Osteoblast (primary cell): ENCODE data around the gene MRPS24. TPM values are rescaled to one million over a fixed set of nuclear protein-coding genes. Genes with fewer than 3 reads are reported as not detected.
A peak's percentile ranks its signal among the peaks of the same experiment; 100 is the strongest.

ENCODE experiments used
- DNase-seq: peaks from one replicate; pipeline ENCODE4 v3.0.0; 2011; ENCODE audit warnings: low spot score, mixed read lengths; ENCODE audit not compliant: insufficient read length; ENCODE audit errors: missing footprints
- H2AFZ ChIP-seq: 2 replicates; pipeline ENCODE4 v1.6.0; 2011; ENCODE audit warnings: mild to moderate bottlenecking, low read length
- H3K27ac ChIP-seq: 2 replicates; pipeline ENCODE4 v1.5.1; 2011; ENCODE audit warnings: mild to moderate bottlenecking, low read depth, low read length, moderate library complexity
- H3K27me3 ChIP-seq: 2 replicates; pipeline ENCODE4 v1.6.0; 2012; ENCODE audit warnings: mild to moderate bottlenecking, control low read depth, inconsistent platforms, low read length, moderate library complexity; ENCODE audit not compliant: insufficient read depth
- H3K36me3 ChIP-seq: 2 replicates; pipeline ENCODE4 v1.5.1; 2011; ENCODE audit warnings: mild to moderate bottlenecking, low read length, control low read depth, moderate library complexity; ENCODE audit not compliant: insufficient read depth
- H3K4me1 ChIP-seq: 2 replicates; pipeline ENCODE4 v1.5.1; 2011; ENCODE audit warnings: mild to moderate bottlenecking, low read length, control low read depth, moderate library complexity; ENCODE audit not compliant: insufficient read depth
- H3K4me2 ChIP-seq: 2 replicates; pipeline ENCODE4 v1.6.0; 2011; ENCODE audit warnings: mild to moderate bottlenecking, low read length; ENCODE audit not compliant: insufficient read depth
- H3K4me3 ChIP-seq: fragments of 200-600 bp; sonication (generic); 3 replicates; pipeline ENCODE4 v1.5.1; 2012; ENCODE audit warnings: mild to moderate bottlenecking, low read length, inconsistent platforms; ENCODE audit not compliant: insufficient read depth
- H3K79me2 ChIP-seq: 2 replicates; pipeline ENCODE4 v1.6.0; 2012; ENCODE audit warnings: mild to moderate bottlenecking, low read length, control low read depth, inconsistent platforms; ENCODE audit not compliant: insufficient read depth
- H3K9me3 ChIP-seq: 2 replicates; pipeline ENCODE4 v1.5.1; 2011; ENCODE audit warnings: low read depth, low read length, control low read depth
- H4K20me1 ChIP-seq: 2 replicates; pipeline ENCODE4 v1.6.0; 2012; ENCODE audit warnings: mild to moderate bottlenecking, low read length, control low read depth; ENCODE audit not compliant: insufficient read depth
- CTCF ChIP-seq: IDR thresholded peaks from 2 replicates; pipeline ENCODE4 v1.5.1; 2011; ENCODE audit warnings: mild to moderate bottlenecking, low read depth, low read length, moderate library complexity; ENCODE audit errors: extremely low read depth
- total RNA-seq: library from RNA; depleted of rRNA; stranded (reverse); fragments of >200 nt; gene quantifications from 2 replicates; pipeline ENCODE4 v1.2.3, GENCODE V29; 2012

Gene MRPS24
- total RNA-seq, 1 donor: 93.7 TPM

- peaks cover 42% of the 10 kb centered on the region for H3K4me1 ChIP-seq
- no peaks in the 10 kb centered on the region for H3K9me3 ChIP-seq
- peak; percentile 87 for DNase-seq
- H3K4me2 ChIP-seq: peak overlapping the region; percentile 46
- TF ChIP-seq CTCF: no peak
- peak overlapping the region; percentile 94 for H3K27ac ChIP-seq
- H4K20me1 ChIP-seq: peaks cover 11% of the 10 kb centered on the region
- H3K36me3 ChIP-seq: peaks cover 70% of the 10 kb centered on the region
- peaks cover 50% of the 10 kb centered on the region for H3K79me2 ChIP-seq
- no peak overlapping the region for H3K4me3 ChIP-seq
- no peak overlapping the region for H2AFZ ChIP-seq
- H3K27me3 ChIP-seq: no peaks in the 10 kb centered on the region
Measured at GRCh38 chr7:43879477-43879876, 10.2 kb upstream of the MRPS24 start.

- peaks cover 14% of the 10 kb centered on the region for H4K20me1 ChIP-seq
- H3K36me3 ChIP-seq: peaks cover 67% of the 10 kb centered on the region
- TF ChIP-seq CTCF: no peak
- peaks cover 45% of the 10 kb centered on the region for H3K4me1 ChIP-seq
- no peak for DNase-seq
- peak overlapping the region; percentile 46 for H3K4me2 ChIP-seq
- peaks cover 47% of the 10 kb centered on the region for H3K79me2 ChIP-seq
- H3K9me3 ChIP-seq: no peaks in the 10 kb centered on the region
- peak overlapping the region; percentile 94 for H3K27ac ChIP-seq
- no peaks in the 10 kb centered on the region for H3K27me3 ChIP-seq
- H3K4me3 ChIP-seq: peak overlapping the region; percentile 9
- no peak overlapping the region for H2AFZ ChIP-seq
Measured at GRCh38 chr7:43878867-43879266, 9.6 kb upstream of the MRPS24 start.

GRCh38 chr7:43877968-43878864, 8.9 kb upstream of the MRPS24 start:
- TF ChIP-seq CTCF: no peak
- H3K4me1 ChIP-seq: peaks cover 52% of the 10 kb centered on the region
- no peak for DNase-seq
- H3K27ac ChIP-seq: peak overlapping the region; percentile 94
- H3K4me3 ChIP-seq: peak overlapping the region; percentile 9
- H2AFZ ChIP-seq: no peak overlapping the region
- H3K27me3 ChIP-seq: no peaks in the 10 kb centered on the region
- H3K36me3 ChIP-seq: peaks cover 66% of the 10 kb centered on the region
- no peaks in the 10 kb centered on the region for H3K9me3 ChIP-seq
- H4K20me1 ChIP-seq: peaks cover 14% of the 10 kb centered on the region
- H3K79me2 ChIP-seq: peaks cover 43% of the 10 kb centered on the region
- peak overlapping the region; percentile 46 for H3K4me2 ChIP-seq

- H4K20me1 ChIP-seq: peaks cover 14% of the 10 kb centered on the region
- H3K4me1 ChIP-seq: peaks cover 55% of the 10 kb centered on the region
- no peaks in the 10 kb centered on the region for H3K27me3 ChIP-seq
- H3K4me2 ChIP-seq: no peak overlapping the region
- H3K36me3 ChIP-seq: peaks cover 66% of the 10 kb centered on the region
- no peak for DNase-seq
- TF ChIP-seq CTCF: no peak
- H2AFZ ChIP-seq: no peak overlapping the region
- H3K27ac ChIP-seq: no peak overlapping the region
- peaks cover 43% of the 10 kb centered on the region for H3K79me2 ChIP-seq
- H3K9me3 ChIP-seq: no peaks in the 10 kb centered on the region
- H3K4me3 ChIP-seq: no peak overlapping the region
Measured at GRCh38 chr7:43876976-43877745, 7.8 kb upstream of the MRPS24 start.
